Right ventricle myocardium superior (tissue), 1 donor: Measurements from ENCODE around the gene CD86. TPM values are rescaled to one million over a fixed set of nuclear protein-coding genes. Genes with fewer than 3 reads are reported as not detected.
"Not testable (repeated sequence)": the region's sequence is repeated elsewhere in the genome, so short reads cannot be mapped to it uniquely, and the experiment has no call there.

ENCODE experiments used
- ATAC-seq: fragments of 200-7000 bp; cut with Tn5 transposase; one replicate; pipeline ENCODE4 v1.9.1; 2020; ENCODE audit warnings: mild to moderate bottlenecking; ENCODE audit not compliant: poor library complexity
- DNase-seq: peaks from one replicate; pipeline ENCODE4 v3.0.0-alpha.2; 2020
- intact Hi-C: fragments of 100-400 bp; cut with DNase I; formaldehyde crosslinking; loops from one replicate; pipeline ENCODE4 v1.11.2; 2022
- total RNA-seq: library from RNA; stranded (reverse); fragmentation: NEBNext Ultra II Directional; extraction: Animal tissue kit (Norgen Biotek cat#: 25700); gene quantifications from one replicate; pipeline ENCODE4 v1.2.1, GENCODE V29; 2021
- donor health status: DM: no; HTN: yes; CAD: no; lungs with severe emphysema.

The CD86 gene
- total RNA-seq, 1 donor from 2014 or later, result 3.7 TPM

DNA sequence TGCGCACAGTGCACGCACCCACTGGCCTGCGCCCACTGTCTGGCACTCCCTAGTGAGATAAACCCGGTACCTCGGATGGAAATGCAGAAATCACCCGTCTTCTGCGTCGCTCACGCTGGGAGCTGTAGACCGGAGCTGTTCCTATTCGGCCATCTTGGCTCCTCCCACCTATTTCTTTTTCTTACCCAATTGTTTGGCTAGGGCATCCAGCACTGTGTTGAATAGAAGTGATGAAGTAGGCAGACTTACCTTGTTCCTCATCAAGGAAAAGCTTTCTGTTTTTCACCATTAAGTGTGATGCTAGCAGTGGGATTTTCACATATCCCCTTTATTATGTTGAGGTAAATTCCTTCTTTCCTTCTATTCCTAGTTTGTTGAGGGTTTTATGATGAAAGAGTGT lies 7.4 kb upstream of the CD86 start:
- ATAC-seq, intact Hi-C loops, DNase-seq: not testable (repeated sequence)

DNA sequence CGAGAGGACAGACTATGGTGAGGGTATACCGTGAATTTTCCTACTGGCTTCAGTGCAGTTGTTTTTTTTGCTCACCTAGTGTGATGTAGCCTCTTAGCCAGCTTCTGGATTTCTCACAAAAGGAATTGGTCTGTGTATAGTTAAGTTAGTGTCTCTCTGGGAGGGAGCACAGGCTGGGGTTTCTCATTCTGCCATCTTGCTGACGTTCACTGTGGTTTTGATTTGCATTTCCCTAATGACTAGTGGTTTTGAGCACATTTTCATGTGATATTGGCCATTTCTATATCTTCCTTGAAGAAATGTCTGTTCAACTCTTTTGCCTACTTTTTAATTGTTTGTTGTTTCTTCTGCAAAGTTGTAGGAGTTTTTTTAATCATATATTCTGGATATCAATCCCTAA lies 2.2 kb upstream of the CD86 start:
- DNase-seq (no peak), ATAC-seq (no peak)
- intact Hi-C loops, result no loop called here

DNA sequence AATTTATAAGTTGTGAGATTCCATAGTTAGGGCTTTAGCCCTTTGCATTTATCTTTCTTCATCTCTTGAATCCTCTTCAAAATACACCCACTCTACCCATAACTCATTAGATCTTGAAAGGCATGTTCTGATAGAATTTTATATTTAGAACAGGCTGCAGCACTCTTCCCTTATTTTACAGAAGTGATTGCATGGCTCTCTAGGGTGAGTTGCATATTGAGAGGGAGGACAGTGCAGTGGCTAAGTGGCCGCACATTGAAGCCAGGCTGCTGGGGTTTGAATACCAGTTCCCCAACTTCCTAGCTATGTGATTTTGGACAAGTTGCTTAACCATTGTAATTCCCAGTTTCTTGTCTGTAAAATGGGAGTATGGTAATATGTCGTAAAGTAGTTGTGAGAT lies 2.5 kb downstream of the CD86 start:
- DNase-seq (no peak), ATAC-seq (no peak)
- intact Hi-C loops, result no loop called here

DNA sequence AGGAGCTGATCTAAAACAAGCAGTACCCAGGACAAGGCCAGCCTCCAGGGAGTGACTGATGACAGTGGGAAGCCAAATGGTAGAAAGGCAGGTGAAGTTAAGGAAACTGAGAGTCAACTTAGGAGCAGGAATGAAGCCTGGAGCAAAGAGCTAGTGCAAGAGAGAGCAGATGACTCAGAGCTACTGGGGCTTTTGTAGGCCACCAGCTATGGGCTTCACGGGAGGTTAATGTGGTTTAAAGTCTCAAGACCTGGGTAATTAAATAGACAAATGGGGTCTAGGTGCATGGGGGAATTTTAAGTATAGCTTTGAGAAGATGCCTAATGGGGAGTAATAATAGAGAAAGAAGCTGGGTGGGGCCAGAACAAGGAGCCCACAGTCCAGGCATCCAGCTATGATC lies 3.1 kb downstream of the CD86 start:
- intact Hi-C loops, result no loop called here
- no peak for ATAC-seq
- DNase-seq, result no peak

DNA sequence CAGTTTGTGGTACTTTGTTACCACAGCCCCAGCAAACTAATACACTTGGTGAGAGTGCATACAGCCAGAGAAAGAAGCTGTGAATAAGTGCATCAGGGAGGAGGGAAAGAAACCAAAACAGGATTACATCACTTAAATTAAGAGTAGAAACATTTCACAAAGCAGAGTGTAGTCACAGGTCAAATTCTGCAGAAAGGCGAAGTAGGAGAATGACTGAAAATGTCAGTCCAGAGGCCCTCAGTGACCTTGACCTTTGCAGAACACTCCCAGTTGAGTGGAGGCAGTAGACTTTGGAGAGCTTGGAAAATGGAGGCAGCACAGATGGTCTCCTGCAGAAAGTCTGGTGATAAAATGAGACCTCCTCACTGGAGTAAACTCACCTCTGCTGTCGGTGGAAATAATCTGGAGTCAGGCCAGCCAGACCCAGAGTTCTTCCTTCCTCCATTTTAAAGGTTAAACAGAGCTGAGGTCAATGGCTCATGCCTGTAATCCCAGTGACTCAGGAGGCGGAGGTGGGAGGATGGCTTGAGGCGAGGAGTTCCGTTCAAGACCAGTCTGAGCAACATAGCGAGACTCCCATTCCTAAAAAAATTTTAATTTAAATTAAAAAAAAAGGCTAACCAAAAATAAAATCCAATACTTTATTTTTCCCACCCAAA lies 5.0 kb downstream of the CD86 start:
- intact Hi-C loops, result no loop called here
- DNase-seq (no peak), ATAC-seq (no peak)

DNA sequence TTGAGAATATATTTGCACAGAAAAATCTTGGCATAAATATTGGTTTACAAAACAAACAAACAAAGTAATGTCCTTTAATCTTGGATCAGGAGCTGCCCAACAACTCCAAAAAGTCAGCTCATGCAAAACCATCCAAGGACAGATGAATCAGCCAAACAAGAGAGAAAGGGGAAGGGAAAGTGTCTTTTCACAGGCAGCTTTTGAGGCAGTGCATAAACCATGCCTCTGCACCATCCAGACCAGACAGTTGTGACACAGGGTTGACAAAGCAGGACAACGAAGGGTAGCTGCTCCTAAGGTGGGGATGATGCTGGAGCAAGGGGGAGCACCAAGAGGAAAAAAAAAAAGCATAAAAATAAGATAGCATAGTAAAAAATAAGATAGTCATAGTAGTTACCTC lies 8.7 kb downstream of the CD86 start:
- intact Hi-C loops, result no loop called here
- ATAC-seq, result peak; percentile 46

DNA sequence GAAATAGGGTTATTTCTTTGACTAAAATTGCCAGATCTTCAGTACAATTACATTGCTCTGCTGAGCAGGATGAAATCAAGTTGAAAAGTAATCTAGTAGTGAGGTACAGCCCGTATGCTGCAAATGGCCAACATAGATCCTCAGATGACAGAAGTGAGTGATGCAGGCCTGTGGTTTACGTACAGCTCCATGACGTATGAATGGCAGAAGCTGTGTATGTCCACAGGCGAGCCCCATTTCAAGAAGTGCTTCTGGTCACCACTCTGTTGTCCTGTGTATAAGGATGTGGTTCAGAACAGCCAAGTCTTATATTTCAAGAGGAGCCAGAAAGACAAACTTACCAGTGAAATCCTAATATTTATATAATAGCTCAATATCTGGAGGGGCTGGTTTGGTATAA lies 9.2 kb downstream of the CD86 start:
- intact Hi-C loops, result no loop called here
- DNase-seq (no peak), ATAC-seq (no peak)

More for the DNA sequence above, 8.7 kb downstream of the CD86 start:
- no peak for DNase-seq

DNA sequence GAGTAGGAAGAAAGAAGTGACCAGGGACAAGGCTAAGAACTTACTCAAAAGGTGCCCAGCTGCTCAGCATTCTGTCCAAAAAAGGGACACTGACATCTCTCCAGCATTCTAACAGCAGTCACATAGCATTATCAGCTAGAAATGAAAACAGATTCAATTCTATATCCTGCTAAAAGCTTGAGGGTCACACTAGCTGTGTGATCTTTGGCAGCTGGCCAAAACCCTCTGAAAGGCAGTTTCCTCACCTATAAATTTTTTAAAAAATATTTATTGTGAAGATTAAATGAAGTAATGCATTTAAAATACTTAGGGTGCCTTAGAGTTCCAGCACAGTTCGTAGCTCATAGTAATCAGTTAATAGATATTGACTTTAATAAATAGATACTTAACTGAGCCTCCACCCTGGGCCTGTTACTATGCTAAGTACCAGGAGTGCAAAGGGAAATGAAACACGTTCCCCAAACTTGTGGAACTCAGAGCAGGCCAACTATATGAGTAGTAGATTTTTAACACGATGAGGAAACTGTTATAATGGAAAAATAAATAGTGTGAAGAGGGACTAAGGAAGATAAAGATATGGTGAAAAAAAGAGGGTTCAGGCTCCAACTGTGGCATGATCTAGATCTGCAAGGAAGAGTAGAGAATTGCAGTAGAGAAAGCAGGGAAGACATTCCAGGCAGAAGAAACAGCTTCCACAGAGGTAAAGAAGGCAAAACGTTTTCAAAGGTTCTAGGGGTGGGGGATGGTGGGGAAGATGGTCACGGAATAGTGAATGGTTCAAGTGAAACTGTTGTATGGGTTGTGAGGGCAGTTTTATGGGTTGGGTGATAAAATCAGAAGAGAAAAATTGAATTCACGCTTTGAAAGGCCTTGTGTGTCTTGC lies 11.4 kb downstream of the CD86 start:
- intact Hi-C loops, result no loop called here

DNA sequence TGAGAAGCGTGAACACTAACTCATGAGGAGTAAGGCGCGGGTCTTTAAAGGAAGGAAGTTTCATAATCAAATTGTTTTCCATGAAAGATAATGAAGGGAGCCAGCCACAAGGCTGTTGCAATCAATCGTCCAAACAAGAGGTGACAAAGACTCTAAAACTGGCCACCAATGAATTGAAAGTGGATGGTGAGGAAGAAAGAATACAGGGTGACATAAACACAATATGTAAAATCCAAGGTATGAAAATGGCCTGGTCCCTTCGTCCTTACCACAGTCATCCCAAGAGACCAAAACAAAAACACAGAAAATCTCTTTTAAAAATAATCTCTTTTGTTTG lies 12.0 kb downstream of the CD86 start:
- intact Hi-C loops, result no loop called here
- ATAC-seq, result no peak
- no peak for DNase-seq

More for the DNA sequence above, 11.4 kb downstream of the CD86 start:
- ATAC-seq, result no peak
- no peak for DNase-seq

DNA sequence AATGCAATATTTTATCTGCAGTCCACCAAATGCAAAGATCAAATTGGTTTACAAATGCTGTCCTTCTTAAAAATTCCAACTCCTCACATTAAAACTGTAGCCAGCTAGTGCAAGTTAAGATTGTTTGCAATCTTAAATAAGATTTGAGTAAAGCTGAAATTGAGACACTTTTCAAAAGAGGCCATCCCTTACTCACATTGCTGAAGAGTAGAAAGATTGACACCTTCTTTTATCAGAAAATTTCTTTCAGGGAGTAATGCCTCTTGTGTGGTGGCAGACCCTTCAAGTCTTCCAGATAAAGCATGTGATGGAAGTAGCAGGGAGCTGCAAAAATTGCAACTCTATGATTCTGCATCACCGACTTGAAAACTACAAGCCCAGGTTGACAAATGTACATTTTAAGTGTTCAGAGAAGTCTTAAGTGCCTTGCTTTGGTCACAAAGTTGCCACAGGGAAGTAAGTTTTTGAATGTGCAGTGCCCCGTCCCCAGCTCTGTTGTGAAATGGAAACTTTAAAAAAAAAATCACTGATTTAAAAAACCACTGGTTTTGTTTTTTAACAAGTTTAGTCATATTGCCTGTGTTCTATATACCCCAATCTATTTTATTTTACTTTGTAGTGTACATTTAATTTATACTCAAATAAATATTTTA lies 12.6 kb downstream of the CD86 start:
- DNase-seq (no peak), ATAC-seq (no peak)
- intact Hi-C loops, result no loop called here

DNA sequence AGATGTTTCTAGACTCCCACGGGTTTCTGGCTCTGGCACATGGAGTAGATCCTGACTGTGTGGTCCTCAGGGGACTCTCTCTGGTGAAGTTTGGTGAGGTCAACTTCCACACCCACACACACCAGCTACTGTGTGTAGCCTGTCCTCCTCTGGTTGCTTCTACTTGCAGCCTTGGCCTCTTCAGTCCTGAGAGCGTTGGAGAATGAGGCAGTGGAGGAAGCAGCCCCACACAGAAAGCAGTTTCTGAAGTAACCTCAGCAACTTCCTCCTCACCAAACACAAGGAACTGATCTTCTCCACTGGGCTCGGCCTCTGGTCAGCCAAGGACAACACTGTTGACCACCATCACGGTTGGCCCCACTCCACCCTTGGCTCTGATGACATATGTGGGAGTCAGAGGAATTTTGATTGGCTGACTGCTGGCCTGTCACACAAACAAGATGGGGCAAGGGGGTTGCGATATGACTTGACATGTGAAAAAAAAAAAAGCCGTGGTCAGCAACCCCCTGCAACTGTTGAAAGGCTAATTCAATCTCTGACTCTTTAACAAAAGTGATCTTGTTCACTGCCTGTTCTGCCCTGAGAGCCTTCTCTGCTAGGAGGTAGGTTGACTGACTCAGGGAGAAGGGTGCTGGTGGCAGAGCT lies 19.6 kb downstream of the CD86 start:
- DNase-seq (peak; percentile 61), ATAC-seq (peak; percentile 85)
- intact Hi-C loops, result no loop called here

DNA sequence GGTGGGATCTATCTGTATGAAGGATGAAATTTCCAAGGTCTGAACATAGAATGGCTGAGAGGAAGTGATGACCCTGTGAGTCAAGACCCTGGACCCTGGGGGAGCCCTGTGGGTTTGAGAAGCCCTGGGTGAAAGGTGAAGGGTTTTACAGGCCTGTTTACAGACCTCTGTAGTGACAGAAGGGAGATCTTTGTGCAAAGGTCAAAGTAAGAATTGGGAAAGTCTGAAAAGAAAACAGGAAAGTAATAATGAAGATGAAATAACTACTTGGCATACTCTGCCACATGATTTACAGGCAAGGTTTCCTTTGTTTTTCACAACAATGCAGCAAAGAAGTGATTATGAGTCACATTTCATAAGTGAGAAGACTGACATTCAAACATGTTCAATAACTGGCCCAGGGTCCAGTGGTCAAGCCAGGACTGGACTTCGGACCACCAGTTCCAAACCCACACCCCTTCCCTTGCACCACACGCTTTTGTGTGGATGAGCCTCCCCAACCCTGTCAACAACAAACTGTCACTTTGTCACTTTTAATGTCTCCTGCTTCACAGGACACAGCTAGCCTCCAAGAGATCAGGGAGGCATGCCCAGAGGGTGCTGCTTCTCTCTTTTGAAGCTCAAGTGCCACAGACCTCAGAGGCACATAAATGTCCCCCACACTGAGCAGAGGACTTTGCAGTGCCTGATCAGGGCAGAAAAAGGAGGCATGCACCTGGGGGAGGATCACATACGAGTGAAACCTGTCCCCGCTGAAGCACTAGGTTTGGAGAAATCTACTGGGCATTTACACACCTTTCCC lies 21.5 kb downstream of the CD86 start:
- DNase-seq (no peak), ATAC-seq (no peak)
- intact Hi-C loops, result no loop called here

DNA sequence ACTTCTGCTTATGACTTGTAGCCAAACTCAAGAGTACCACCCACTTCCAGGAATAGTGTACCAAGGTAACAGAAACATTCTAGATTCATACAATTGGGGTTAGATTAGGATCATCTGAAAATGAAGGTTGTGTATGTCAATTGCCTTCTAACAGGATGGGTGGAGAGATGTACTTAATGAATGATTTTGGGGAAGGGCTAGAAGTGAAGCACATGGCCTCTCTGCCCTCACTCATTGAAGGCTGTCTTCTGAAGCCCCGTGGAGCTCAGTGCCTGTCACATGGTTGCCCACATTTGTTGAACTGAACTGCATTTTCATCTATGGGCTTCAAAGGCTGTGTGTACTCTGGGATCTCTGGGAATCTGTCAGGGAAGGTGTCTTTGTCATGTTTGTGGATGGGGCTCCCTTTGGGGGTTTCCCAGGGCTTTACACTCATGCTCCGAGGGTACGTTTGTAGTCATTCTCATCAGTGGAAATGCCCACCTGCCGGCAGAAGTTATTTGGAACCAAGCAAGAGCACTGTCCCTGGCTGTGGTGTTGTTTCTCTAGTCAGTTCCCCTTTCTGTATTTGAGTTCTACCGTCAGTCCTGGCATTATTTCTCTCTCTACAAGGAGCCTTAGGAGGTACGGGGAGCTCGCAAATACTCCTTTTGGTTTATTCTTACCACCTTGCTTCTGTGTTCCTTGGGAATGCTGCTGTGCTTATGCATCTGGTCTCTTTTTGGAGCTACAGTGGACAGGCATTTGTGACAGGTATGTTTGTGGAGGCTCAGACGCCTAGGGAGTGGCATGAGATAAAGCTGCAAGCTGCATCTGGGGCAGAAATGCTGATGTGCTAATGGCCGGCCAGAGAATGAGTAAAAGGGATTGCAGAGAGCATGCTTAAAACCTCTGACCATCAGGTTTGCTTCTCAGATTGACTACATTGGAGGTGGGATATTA lies 22.4 kb downstream of the CD86 start:
- intact Hi-C loops, result no loop called here
- ATAC-seq, result no peak
- no peak for DNase-seq

DNA sequence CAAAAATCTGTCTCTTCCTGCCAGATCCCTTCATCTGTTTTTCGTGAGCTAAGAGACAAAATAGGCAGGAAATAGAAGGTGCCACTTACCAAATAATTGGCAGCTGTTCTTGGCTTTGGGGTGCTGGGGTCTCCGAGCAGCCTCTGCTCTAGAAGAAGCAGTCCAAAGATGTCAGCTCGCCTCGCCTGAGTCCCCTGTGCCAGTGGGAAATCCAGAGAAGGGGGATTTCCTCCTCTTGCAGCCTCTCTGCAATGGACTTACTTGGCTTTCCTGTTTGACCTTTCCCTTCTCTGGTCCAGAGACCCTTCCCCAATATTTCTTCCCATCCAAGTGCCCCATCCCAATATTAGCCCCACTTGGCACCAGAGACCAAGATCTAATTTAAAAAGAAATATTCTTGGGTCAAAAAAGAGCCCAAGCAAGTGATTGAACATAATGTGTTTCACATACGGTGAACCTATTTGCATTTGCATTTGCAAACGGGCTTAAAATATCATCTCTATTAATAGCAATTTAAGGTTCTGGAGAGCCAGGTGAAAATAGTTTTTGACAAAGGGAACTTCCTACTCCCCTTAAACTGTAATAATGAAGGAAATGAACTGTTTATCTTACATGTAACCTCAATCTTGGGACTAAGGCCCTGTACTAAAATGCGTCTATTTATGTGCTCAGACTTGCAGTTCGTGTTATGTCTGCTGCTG lies 23.2 kb downstream of the CD86 start:
- DNase-seq (no peak), ATAC-seq (no peak)
- intact Hi-C loops, result no loop called here

DNA sequence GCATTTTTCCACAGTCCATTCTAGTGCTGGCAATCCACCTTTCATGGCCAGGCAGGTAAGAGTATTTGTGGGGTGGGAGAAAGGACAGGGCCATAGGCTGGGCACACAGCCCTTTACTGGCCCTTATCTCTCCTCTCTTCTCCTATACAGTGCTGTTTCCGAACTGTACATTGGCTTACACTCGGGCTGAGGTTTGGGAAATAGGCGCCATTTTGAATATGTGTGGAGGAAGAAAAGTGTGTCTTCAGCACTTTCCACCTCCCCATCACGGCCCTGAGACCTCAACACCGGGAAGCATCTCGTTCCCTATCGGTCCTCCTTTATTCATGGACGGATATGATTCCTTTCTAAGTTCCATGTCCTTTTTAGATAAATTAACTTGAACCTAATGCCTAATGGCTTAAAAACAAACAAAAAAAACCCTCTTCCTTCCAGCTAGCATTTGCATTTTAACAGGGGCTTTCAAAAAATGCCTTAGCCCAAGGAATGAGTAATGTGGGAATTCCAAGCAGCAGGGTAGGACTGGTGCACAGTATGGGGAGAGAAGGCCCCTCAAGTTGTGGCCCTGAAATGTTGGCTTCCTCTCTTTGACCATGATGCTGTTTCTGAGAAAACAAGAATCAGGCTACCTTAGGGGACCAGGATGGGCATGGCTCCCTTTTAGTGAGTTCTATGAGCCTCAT lies 24.5 kb downstream of the CD86 start:
- intact Hi-C loops, result no loop called here
- ATAC-seq, result no peak
- no peak for DNase-seq

DNA sequence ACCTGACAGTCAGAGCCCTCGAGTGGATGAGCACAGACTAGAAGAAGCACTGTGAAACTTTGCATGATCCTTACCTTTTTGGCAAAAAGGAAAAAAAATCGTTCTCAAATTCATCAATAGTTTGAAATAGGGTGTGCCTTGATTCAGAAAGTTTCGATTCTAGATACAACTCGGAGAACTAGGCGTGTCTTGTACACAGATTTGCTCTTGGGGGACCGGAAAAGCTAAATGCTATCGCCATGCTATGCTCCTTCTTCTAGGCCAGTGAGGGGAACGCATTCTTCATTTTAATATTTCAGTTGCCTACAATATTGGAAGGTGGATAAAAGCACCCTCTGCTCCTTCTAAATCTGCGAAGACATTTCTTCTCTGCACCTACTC lies 25.0 kb downstream of the CD86 start:
- no peak for ATAC-seq
- intact Hi-C loops, result no loop called here
- no peak for DNase-seq
